NCI-H2029 treated with DMSO at 0.1 percent for 48 hours (cell line): Measurements from ENCODE around the gene TIGD4.

Source experiments
- DNase-seq: peaks from one replicate; lab custom pipeline; 2025; lab: John Stamatoyannopoulos, UW

TIGD4 gene

DNA sequence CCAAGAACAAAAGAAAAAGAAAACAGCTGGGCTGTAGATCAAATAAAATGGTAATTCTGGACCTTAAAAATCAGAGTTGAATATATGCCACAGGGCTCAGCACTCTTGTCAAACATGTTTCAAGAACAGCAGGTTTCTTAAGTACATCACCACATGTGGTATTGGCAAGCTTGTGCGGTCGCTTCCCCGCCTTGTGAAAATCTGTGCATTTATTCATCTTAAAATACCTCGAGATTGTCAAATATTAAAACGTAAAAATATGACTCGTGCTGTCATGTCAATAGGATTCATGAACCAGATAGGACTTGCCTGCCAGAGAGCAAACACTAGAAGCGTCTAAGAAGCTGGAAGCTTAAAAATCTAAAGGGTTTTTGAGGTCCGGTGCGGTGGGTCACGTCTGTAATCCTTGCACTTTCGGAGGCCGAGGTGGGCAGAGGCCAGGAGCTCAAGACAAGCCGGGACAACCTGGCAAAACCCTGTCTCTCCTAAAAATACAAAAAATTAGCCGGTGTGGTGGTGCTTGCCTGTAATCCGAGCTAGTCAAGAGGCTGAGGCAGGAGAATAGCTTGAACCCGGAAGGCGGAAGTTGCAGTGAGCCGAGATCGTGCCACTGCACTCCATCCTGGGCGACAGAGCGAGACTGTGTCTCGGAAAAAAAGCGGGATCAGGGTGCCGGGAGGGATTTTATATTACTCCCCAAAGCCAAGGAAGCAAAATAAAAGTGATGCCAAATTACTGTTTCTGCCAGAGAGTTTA lies 59.6 kb downstream of the TIGD4 start:
- peak; percentile 74 for DNase-seq
